C4-2B (cell line): Measurements from ENCODE around the gene TMPRSS13.

Experiments
- CTCF ChIP-seq: fragments of 450-650 bp; conservative IDR thresholded peaks from 2 replicates; pipeline ENCODE4 v1.5.1; 2017; ENCODE audit warnings: mild to moderate bottlenecking
- ZFX ChIP-seq: fragments of 450-650 bp; IDR thresholded peaks from 2 replicates; pipeline ENCODE4 v1.6.1; 2017

- no peak for TF ChIP-seq CTCF
- TF ChIP-seq ZFX, result no peak
Measured at GRCh38 chr11:117869604-117870003, 59.6 kb downstream of the TMPRSS13 start.
